HT1080 (cell line): ENCODE measurements around the gene PPP1R9A. TPM values are rescaled to one million over a fixed set of nuclear protein-coding genes. Genes with fewer than 3 reads are reported as not detected.
"Not testable (repeated sequence)": the region's sequence is repeated elsewhere in the genome, so short reads cannot be mapped to it uniquely, and the experiment has no call there.

Experiments used
- DNase-seq: peaks from one replicate; pipeline ENCODE4 v3.0.0-alpha.2; 2015; ENCODE audit warnings: low read depth
- total RNA-seq: library from RNA; depleted of rRNA; stranded (reverse); fragments of >200 nt; shearing (Covaris generic); gene quantifications from 2 replicates; pipeline ENCODE4 v1.2.3, GENCODE V29; 2014

Gene PPP1R9A
- total RNA-seq, 1 experiment from 2014 or later, result 4.3 TPM

- DNase-seq, result peak; percentile 48
Observed at GRCh38 chr7:94972296-94972695, 64.9 kb downstream of the PPP1R9A start.

GRCh38 chr7:94973844-94974243, 66.5 kb downstream of the PPP1R9A start:
- peak; percentile 25 for DNase-seq

GRCh38 chr7:94974423-94974822, 67.0 kb downstream of the PPP1R9A start:
- DNase-seq, result no peak

GRCh38 chr7:94975336-94975735, 67.9 kb downstream of the PPP1R9A start:
- peak; percentile 60 for DNase-seq

GRCh38 chr7:94980418-94981142, 73.2 kb downstream of the PPP1R9A start:
- DNase-seq, result no peak

GRCh38 chr7:94995921-94996320, 88.5 kb downstream of the PPP1R9A start:
- no peak for DNase-seq

GRCh38 chr7:94996369-94996768, 89.0 kb downstream of the PPP1R9A start:
- no peak for DNase-seq

- DNase-seq, result no peak
Observed at GRCh38 chr7:94997547-94997946, 90.2 kb downstream of the PPP1R9A start.

- DNase-seq, result no peak
Observed at GRCh38 chr7:94998266-94999068, 91.1 kb downstream of the PPP1R9A start.

GRCh38 chr7:94999069-94999351, 91.6 kb downstream of the PPP1R9A start:
- no peak for DNase-seq

- not testable (repeated sequence) for DNase-seq
Observed at GRCh38 chr7:94999601-95000000, 92.2 kb downstream of the PPP1R9A start.

- DNase-seq, result no peak
Observed at GRCh38 chr7:95001258-95001657, 93.9 kb downstream of the PPP1R9A start.

GRCh38 chr7:95001815-95002561, 94.6 kb downstream of the PPP1R9A start:
- DNase-seq, result no peak

GRCh38 chr7:95002775-95003174, 95.4 kb downstream of the PPP1R9A start:
- no peak for DNase-seq

- DNase-seq, result peak; percentile 14
Observed at GRCh38 chr7:95004618-95005247, 97.3 kb downstream of the PPP1R9A start.

- DNase-seq, result no peak
Observed at GRCh38 chr7:95006010-95006409, 98.6 kb downstream of the PPP1R9A start.

- not testable (repeated sequence) for DNase-seq
Observed at GRCh38 chr7:95008773-95009172, 101.4 kb downstream of the PPP1R9A start.

GRCh38 chr7:95011146-95011928, 103.9 kb downstream of the PPP1R9A start:
- DNase-seq, result peak; percentile 70

GRCh38 chr7:95011995-95012394, 104.6 kb downstream of the PPP1R9A start:
- DNase-seq, result peak; percentile 22

GRCh38 chr7:95018021-95018420, 110.6 kb downstream of the PPP1R9A start:
- DNase-seq, result no peak

GRCh38 chr7:95026018-95026417, 118.6 kb downstream of the PPP1R9A start:
- no peak for DNase-seq
